GM21723 (cell line): ENCODE results near the gene CXCR4.
"Not testable (repeated sequence)": the region's sequence is repeated elsewhere in the genome, so short reads cannot be mapped to it uniquely, and the experiment has no call there.

Source experiments
- ATAC-seq: cut with Tn5 transposase; IDR thresholded peaks from one replicate; pipeline ENCODE4 v1.9.1; 2021; ENCODE audit warnings: mild to moderate bottlenecking, moderate library complexity; ENCODE audit not compliant: unreplicated experiment

Gene CXCR4

DNA sequence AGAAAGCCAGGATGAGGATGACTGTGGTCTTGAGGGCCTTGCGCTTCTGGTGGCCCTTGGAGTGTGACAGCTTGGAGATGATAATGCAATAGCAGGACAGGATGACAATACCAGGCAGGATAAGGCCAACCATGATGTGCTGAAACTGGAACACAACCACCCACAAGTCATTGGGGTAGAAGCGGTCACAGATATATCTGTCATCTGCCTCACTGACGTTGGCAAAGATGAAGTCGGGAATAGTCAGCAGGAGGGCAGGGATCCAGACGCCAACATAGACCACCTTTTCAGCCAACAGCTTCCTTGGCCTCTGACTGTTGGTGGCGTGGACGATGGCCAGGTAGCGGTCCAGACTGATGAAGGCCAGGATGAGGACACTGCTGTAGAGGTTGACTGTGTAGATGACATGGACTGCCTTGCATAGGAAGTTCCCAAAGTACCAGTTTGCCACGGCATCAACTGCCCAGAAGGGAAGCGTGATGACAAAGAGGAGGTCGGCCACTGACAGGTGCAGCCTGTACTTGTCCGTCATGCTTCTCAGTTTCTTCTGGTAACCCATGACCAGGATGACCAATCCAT lies 2.7 kb downstream of the CXCR4 start:
- ATAC-seq = no peak

DNA sequence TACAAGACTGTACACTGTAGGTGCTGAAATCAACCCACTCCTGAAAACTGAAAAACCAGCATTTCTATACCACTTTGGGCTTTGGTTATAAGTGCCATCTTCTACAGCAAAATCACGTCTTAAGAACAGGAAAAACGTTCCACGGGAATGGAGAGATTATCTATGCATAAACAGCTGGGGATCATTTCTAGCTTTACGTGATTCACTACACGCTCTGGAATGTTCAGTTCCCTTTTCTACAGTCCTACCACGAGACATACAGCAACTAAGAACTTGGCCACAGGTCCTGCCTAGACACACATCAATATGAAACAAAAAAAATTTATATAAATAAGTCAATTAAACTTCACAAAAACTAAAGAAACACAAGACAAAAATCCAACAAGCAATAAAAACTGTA lies 3.6 kb downstream of the CXCR4 start:
- ATAC-seq = no peak

DNA sequence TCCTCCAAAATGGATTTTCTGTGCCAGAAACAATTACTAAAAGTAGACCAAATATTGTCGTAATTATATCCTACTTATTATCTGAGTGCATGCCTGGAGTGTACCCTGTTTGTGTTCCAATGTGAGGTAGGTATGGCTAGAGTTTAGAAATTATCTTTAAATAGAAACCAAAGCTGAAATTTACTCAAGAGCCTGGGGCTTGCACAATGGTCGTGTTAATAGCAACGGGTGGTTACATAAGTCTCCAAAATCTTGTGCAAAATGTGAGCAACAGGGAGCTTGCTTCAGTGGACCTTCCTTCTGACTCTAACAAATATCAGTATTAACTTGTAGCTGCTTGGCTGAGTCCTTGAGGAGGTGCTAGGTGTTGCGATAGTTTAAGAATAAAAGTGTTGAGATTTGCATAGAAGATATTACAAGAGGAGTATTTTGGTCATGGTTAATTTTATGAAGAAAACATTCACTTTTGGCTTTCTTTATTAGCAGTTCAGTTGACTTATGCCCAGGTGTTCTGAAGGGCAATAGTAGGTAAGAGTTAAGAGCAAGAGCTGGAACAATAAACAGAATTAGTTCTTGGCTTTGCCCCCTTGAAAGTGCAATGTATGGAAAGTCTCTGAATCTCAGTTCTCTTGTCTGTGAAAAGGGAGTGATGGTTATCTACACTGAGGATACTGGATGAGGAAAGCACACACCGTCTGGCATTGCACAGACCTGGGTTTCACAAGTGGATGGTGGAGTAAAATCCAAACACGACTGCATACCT lies 4.6 kb downstream of the CXCR4 start:
- no peak for ATAC-seq

- no peak for ATAC-seq
These were observed 5.4 kb downstream of the CXCR4 start for GRCh38 chr2:136112317-136113208.

DNA sequence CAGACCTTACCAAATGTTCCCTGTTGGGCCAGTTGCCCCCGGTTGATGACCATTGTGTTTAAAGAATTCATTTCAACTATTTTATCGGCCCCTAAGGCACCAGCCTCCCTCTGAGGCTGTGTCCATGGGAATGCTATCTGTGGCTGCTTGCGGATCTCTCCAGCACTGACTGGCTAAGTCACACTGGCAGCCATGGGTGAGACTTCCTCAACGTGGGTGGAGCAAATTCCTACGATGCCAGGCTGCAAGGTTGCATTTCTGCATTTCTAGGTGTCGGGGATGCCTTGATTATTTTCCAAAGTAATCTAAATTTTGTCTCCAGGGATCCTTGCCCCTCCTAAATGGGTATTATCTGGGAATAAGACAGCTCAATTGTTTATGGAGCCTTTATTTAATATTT lies 6.2 kb downstream of the CXCR4 start:
- no peak for ATAC-seq

GRCh38 chr2:136110526-136110925 lies 7.4 kb downstream of the CXCR4 start:
- no peak for ATAC-seq

DNA sequence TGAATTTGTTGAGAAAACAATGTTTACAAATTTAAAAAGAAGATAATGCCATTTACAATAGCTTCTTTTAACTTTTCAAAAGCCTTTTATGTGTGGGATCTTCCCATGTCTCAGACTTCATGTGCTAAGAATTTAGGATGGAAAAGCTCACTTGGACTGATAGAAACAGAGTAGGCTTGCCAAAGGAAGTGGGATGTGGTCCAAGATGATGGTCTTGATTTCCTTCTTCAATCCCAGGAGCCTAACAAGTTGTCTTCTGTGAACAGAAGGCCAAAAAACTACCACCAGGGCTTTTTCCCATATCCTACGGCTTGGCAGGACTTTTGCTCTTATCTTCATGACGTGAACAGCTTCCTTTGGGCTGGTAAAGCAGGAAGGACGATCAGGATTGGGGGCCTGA lies 9.5 kb downstream of the CXCR4 start:
- ATAC-seq = no peak

DNA sequence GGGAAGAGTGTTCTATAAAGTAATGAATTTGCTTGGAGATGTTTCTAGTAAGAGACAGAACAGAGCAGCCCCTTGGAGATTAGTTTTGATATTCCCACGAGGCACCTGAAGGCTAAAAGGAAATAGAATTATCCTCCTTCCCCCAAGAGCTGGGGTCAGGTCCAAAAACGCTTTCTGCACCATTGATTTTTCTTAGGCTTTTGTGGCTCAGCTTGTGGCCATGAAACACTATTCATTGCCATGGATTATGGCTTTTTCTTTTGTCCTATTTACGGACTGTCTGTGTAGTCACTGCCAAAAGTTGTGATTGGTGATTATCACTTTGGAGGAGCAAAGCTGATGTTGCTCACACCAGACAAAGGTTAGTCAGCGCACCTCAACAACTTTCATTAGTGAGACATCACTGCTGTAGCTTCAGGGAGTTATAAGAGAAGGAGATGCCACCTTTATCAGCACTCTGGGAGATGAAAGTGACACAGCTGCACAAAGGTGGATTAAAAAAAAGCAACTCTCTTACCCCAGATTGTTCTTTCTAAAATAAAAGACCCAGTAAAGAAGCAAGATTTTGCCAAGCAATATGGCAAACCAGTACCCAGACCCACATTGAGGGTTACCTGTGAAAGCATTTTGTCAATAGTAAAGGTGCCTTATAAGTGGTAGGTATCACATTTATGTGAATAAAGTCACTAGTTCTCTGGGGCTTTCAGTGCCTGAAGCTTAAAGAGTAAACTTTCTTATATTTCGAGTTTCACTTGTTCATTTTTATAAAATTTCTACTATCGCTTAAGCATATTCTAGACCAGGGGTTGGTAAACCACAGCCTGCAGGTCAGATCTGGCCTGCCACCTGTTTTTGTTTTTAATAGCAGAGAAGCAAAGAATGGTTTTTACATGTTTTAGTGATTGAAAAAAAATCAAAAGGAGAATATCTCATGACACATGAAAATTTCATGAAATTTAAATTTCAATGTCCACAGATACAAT lies 10.6 kb downstream of the CXCR4 start:
- ATAC-seq = peak; percentile 76

DNA sequence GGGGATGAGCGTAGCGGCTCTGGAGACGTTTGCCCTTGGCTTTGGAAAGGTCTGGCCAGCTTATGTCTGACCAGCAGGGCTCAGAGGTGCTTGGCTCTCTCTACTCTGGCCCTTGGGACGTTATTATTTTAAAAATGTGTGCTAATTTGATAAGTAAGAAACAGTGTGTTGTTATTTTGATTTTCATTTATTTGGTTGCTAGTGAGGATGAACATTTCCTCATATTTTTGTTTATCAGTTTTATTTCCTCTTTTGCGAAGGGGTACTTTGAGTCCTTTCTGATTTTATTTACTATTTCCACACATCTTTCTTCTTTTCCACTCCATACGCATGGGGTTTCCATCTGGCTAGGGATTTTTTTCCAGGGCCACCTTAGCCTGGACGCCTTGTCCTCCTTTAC lies 11.4 kb downstream of the CXCR4 start:
- ATAC-seq = no peak

DNA sequence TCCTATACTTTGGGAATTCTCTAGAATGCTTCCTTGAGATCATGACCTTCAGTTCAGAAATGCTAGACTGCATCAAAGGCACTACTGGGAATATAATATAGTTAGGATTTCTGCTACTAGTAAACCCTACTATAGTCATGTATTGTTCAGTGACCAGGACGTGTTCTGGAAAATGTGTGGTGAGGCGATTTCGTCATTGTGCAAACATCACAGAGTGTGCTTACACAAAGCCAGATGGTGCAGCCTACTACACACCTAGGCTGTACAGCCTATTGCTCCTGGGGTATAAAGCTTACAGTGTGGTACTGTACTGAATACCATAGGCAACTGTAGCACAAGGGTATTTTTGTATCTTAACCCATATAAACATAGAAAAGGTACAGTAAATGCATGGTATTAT lies 13.0 kb downstream of the CXCR4 start:
- no peak for ATAC-seq

DNA sequence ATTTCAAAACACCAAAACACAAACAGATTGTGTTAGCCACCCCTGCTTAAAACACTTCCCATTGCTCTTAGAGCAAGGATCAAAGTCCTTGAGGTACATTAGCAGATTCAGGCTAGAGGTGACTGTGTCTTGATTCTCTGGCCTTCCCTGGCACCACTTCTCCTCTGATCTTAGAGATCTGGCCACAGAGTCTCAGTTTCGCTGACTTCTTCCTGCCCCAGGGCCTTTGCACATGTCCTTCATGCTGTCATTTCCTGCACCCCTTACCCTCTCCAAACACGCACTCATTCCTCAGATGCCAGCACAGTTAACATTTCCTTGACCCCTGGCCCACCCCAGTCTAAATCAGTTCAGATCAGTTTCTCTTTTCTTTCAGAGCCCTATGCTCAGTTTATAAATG lies 16.9 kb downstream of the CXCR4 start:
- ATAC-seq = no peak

- no peak for ATAC-seq
These were observed 19.5 kb downstream of the CXCR4 start for GRCh38 chr2:136098441-136098840.

DNA sequence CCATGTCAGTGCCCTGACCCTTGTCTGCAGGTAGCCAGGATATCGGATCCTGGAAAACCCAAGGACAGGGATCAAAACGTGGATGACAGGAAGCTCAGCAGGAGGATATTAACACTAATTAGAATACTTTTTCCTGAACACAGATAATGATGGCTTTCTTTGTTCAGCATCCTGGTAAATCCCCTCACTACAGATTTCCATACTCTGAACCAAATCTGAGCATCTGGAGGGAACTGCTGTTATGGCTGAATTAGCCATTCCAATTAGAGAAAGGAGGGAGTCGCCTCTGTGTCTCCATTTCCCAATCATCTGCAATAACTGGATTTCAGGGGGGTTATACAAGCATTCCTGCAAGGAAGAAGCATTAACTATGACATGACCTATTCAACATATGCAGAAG lies 24.4 kb downstream of the CXCR4 start:
- no peak for ATAC-seq

- no peak for ATAC-seq
These were observed 26.1 kb downstream of the CXCR4 start for GRCh38 chr2:136091899-136092298.

GRCh38 chr2:136087901-136088460 lies 30.0 kb downstream of the CXCR4 start:
- ATAC-seq = not testable (repeated sequence)

DNA sequence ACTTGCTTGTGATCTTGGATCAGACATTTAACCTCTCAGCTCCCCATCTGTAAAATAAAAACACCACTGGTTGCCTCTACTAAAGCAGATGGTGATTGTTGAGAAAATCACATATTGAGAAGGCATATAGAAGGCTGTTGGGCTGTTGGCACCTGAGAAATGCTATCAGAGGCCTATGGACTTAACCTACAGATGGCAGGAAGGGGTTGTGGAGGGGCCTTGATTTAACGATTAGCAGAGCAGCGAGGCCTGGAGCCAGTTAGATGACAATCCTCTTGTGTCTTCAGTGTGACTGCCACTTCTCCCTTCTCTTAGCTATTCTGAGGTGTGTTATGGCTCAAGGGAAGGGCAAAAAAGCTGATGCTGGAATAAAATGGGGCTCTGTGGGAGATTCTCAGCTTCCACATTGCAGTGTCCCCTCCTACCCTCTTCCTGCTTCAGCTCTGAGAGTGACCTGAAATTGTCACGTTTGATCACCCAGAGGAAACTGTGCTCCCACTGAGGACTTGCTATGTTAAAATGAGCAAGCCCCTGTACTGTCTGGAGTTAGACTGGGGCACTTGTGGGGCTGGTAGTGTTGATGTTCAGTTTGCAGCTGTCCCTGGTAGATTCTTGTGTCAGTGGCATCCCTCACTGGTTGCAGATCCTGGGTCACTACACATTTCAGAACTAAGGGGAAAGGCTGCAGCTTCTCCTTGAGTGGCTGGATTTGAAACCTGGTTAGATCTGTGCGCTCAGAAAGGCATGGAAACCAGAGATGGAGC lies 31.5 kb downstream of the CXCR4 start:
- no peak for ATAC-seq

- ATAC-seq = no peak
These were observed 32.3 kb downstream of the CXCR4 start for GRCh38 chr2:136085453-136086209.

GRCh38 chr2:136081582-136082210 lies 36.3 kb downstream of the CXCR4 start:
- ATAC-seq = no peak
